Measurements from ENCODE around the gene CEP192. TPM values are rescaled to one million over a fixed set of nuclear protein-coding genes. Genes with fewer than 3 reads are reported as not detected.

Gene CEP192
- total and polyA plus RNA-seq, 2 of the 13 experiments (the other 11 are each of a cell fraction or from before 2014, with no cell fraction given), result 15.3 to 24.7 TPM

GRCh38 chr18:13124411-13124810, 133.2 kb downstream of the CEP192 start (continued):
- no peak for TF ChIP-seq ZNF318 (CRISPR knock-in tag; IDR thresholded peaks at IDR 0.05)
- no peak for TF ChIP-seq TERF1 (CRISPR knock-in tag; IDR thresholded peaks at IDR 0.05)
- TF ChIP-seq CENPX (CRISPR knock-in tag; IDR thresholded peaks at IDR 0.05), result no peak
- TF ChIP-seq HOXA3 (CRISPR knock-in tag; IDR thresholded peaks at IDR 0.05), result no peak

Measured in HepG2 (cell line).